Measurements from ENCODE around the gene PTPRM.

DNA sequence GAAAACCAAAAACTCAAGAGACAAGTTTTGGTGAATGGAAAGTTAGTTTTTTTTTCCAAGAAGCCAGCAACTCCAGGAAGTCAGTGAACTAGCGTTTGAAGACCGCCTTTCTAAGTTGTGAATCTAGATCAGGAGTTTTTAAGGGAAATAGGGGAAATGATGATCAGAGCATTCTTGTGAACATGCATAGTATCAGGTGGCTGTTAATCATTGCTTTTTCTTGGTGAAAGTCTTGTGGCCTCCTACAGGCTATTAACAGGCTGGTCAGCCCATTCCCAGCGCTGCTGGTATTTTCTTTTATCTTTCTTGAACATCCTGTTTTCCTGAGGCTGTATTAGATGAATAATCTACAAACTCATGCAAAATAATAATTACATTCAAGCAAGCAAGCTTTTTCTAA lies 155.8 kb downstream of the PTPRM start:
- TF ChIP-seq SRF (IDR thresholded peaks at IDR 0.05; ENCODE audit: low read depth) (no peak), POLR2AphosphoS5 (IDR thresholded peaks at IDR 0.05; ENCODE audit: low read depth, low read length) (no peak), EZH2 (IDR thresholded peaks at IDR 0.05) (no peak), YY1 (IDR thresholded peaks at IDR 0.05; ENCODE audit: extremely low read depth, insufficient replicate concordance, low read depth, low read length) (no peak), TCF7L2 (IDR thresholded peaks at IDR 0.05; ENCODE audit: borderline replicate concordance, extremely low read depth, insufficient read depth, insufficient read length) (no peak), EZH2phosphoT487 (IDR thresholded peaks at IDR 0.05; ENCODE audit: borderline replicate concordance) (no peak), ZNF274 (IDR thresholded peaks at IDR 0.05; ENCODE audit: low read depth, low read length) (no peak), SP1 (IDR thresholded peaks at IDR 0.05; ENCODE audit: low read depth) (no peak), RAD21 (IDR thresholded peaks at IDR 0.05; ENCODE audit: low read depth) (no peak)
- TF ChIP-seq, protein P1, sequence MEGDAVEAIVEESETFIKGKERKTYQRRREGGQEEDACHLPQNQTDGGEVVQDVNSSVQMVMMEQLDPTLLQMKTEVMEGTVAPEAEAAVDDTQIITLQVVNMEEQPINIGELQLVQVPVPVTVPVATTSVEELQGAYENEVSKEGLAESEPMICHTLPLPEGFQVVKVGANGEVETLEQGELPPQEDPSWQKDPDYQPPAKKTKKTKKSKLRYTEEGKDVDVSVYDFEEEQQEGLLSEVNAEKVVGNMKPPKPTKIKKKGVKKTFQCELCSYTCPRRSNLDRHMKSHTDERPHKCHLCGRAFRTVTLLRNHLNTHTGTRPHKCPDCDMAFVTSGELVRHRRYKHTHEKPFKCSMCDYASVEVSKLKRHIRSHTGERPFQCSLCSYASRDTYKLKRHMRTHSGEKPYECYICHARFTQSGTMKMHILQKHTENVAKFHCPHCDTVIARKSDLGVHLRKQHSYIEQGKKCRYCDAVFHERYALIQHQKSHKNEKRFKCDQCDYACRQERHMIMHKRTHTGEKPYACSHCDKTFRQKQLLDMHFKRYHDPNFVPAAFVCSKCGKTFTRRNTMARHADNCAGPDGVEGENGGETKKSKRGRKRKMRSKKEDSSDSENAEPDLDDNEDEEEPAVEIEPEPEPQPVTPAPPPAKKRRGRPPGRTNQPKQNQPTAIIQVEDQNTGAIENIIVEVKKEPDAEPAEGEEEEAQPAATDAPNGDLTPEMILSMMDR (IDR thresholded peaks at IDR 0.05 in 2 of 3, conservative IDR thresholded peaks at IDR 0.05 in 1 of 3; ENCODE audit: borderline replicate concordance in 1 of 3, insufficient read depth in 1 of 3, low read depth in 2 of 3, low read length in 2 of 3) = no peak
- TF ChIP-seq, protein P2, sequence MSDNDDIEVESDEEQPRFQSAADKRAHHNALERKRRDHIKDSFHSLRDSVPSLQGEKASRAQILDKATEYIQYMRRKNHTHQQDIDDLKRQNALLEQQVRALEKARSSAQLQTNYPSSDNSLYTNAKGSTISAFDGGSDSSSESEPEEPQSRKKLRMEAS (IDR thresholded peaks at IDR 0.05) = no peak
- TF ChIP-seq, protein P3, sequence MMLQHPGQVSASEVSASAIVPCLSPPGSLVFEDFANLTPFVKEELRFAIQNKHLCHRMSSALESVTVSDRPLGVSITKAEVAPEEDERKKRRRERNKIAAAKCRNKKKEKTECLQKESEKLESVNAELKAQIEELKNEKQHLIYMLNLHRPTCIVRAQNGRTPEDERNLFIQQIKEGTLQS (IDR thresholded peaks at IDR 0.05) = no peak
- TF ChIP-seq, protein P4, sequence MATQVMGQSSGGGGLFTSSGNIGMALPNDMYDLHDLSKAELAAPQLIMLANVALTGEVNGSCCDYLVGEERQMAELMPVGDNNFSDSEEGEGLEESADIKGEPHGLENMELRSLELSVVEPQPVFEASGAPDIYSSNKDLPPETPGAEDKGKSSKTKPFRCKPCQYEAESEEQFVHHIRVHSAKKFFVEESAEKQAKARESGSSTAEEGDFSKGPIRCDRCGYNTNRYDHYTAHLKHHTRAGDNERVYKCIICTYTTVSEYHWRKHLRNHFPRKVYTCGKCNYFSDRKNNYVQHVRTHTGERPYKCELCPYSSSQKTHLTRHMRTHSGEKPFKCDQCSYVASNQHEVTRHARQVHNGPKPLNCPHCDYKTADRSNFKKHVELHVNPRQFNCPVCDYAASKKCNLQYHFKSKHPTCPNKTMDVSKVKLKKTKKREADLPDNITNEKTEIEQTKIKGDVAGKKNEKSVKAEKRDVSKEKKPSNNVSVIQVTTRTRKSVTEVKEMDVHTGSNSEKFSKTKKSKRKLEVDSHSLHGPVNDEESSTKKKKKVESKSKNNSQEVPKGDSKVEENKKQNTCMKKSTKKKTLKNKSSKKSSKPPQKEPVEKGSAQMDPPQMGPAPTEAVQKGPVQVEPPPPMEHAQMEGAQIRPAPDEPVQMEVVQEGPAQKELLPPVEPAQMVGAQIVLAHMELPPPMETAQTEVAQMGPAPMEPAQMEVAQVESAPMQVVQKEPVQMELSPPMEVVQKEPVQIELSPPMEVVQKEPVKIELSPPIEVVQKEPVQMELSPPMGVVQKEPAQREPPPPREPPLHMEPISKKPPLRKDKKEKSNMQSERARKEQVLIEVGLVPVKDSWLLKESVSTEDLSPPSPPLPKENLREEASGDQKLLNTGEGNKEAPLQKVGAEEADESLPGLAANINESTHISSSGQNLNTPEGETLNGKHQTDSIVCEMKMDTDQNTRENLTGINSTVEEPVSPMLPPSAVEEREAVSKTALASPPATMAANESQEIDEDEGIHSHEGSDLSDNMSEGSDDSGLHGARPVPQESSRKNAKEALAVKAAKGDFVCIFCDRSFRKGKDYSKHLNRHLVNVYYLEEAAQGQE (IDR thresholded peaks at IDR 0.05; ENCODE audit: low read depth) = no peak

All from HCT116 (cell line).